Left forelimb (tissue), 1 donor: ENCODE data around the gene RMND5B.
A peak's percentile ranks its signal among the peaks of the same experiment; 100 is the strongest.
"Not testable (repeated sequence)": the region's sequence is repeated elsewhere in the genome, so short reads cannot be mapped to it uniquely, and the experiment has no call there.

ENCODE experiments used
- DNase-seq: peaks from one replicate; pipeline ENCODE4 v3.0.0-alpha.2; 2018; ENCODE audit warnings: low spot score

RMND5B gene

DNA sequence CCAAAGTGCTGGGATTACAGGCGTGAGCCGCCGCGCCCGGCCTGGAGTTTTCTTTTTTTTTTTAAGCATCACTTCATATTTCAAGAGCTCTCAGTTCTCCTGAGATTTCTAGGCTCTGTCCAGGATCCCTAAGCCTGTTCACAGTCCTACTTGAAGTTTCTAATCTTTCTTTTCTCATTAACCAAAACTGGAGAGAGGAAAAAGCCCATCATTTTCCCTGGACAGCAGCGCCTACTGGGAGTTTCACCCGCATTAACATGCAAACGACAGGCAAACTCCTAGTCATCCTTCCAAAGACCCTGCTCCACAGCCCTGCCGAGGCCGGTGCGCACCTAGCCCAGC, 609 bp upstream of the RMND5B start:
- not testable (repeated sequence) for DNase-seq

DNA sequence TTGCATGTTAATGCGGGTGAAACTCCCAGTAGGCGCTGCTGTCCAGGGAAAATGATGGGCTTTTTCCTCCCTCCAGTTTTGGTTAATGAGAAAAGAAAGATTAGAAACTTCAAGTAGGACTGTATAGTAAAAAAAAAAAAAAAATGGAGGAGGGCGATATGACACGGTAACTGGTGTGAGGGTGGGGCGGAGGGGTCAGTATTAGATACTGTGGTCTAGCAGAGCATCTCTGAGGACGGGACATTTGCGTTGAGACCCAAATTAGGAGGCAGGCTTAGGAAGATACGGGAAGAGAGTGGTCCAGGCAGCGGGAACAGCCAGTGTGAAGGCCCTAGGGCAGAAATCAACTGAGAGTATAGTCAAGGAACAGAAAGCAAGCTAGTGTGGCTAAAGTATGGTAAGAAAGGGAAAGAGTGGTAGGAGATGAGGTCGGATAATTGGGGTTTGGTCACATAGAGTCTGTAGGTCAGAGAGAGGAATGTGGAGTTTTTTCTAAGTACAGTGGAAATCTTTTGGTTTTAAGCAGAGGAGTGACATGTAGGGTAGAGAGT, 707 bp downstream of the RMND5B start:
- DNase-seq, result no peak

DNA sequence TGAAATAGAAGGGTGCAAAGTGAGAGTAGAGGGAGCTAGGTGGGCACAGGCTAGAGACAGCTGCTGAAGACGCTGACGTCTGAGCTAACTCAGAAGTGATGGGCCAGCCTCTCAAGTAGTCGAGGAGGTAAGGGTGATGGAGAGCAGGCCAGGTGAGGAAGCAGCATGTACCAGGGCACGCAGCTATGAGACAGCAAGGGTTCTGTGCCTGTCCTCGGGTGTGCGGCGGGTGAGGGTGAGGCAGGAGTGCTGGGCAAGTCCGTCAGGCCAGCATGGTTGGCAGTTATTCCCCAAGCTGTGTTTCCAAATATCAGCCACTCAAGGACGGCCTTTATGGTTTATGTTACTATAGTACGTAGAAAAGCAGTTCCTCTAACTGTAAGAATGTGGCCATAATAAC, 6.2 kb downstream of the RMND5B start:
- DNase-seq, result no peak

DNA sequence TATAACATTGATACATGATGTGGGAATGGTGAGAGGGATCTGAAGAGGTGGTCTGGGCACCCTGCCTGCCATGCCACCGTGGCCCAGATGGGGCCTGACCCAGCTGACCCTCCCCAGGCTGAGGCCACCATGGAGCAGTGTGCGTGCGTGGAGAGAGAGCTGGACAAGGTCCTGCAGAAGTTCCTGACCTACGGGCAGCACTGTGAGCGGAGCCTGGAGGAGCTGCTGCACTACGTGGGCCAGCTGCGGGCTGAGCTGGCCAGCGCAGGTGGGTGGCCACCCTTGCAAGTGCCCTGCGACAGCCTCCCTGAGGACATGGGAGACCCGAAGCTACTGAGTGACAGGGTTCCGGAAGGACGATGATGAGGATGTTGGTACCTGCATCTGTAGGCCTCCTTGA, 7.2 kb downstream of the RMND5B start:
- DNase-seq, result no peak

DNA sequence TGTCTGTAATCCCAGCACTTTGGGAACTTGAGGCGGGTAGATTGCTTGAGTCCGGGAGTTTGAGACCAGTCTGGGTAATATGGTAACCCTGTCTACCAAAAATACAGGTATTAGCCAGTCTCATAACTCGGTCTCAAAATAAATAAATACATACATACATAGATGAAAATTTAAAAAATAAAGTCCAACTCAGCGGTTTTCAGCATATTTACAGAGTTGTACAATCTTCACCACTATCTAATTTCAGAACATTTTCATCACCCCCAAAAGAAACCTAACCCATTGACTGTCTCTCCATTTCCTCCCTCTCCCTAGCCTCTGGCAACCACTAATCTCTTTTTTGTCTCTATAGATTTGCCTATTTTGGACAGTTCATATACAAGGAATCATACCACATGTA, 10.7 kb downstream of the RMND5B start:
- DNase-seq, result no peak

DNA sequence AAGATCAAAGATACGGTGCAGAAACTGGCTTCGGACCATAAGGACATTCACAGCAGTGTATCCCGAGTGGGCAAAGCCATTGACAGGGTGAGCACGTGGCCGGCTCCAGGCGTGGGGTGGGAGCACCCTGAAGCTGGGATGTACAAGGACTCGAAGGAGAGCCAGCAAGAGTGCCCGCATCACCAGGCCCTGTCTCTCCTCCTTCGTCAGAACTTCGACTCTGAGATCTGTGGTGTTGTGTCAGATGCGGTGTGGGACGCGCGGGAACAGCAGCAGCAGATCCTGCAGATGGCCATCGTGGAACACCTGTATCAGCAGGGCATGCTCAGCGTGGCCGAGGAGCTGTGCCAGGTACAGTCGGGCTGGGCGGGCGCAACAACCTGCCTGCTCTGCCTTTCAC, 11.8 kb downstream of the RMND5B start:
- no peak for DNase-seq

DNA sequence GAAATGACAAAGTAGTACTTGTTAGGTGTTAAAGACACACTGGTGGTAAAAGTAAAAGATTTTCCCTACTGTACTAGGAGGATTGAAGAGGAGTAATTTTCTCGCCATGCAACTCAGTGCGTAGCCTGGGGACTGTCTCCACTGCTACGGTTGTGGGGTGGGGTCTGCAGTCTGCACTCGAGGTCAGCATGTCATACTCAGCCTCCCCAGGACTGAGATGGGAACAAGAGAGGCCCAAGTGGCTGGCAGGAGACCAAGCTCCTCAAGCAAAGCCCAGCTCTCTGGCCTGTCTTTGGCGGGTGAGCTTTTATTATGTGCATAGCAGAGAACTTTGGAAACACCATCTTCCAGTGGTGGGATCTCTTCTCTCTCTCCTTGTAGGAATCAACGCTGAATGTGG, 12.4 kb downstream of the RMND5B start:
- DNase-seq, result no peak

DNA sequence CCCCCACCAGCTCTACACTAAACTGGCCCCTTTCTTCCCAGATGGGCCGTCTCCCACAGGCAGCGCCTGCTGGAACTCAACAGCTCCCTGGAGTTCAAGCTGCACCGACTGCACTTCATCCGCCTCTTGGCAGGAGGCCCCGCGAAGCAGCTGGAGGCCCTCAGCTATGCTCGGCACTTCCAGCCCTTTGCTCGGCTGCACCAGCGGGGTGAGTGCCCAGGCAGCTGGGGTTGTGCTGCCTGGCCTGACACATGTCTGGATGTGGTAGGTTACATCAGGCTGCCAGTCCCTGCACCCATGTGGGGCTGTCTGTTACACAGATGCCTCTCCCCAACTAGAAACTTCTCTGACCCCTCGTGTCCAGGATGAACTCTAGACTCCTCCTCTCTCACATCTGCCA, 13.1 kb downstream of the RMND5B start:
- DNase-seq, result peak; percentile 82

DNA sequence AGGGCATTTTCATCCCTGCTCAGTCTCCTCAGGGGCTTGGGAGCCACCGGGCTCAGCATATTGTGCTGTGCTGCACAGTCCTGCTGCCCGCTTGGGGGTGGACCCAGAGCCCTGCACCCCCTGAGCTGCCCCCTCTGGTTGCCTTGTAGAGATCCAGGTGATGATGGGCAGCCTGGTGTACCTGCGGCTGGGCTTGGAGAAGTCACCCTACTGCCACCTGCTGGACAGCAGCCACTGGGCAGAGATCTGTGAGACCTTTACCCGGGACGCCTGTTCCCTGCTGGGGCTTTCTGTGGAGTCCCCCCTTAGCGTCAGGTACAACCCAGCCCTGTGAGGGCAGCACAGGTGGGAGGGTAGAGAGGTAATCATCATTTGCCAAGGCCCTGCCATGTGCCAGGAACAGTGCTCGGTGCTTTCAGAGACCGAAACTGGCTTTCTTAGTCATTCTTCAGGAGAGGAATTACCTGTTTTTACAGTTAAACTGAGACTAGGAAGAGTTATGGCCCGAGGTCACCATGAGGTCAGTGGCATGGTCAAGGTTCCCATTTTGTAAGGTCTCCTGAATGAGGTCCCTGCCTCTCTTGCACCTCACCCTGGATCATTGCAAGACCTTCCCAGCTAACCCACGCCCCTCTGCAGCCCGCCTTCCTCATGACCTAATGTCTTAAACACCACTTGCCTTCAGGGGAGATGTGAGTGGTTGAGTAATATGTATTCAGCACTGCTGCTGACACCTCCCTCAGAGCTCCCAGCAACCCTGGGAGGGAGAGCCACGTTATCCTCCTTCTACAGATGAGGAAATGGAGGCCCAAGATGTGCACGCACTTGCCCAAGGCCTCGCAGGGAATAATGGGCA, 15.4 kb downstream of the RMND5B start:
- DNase-seq, result no peak

DNA sequence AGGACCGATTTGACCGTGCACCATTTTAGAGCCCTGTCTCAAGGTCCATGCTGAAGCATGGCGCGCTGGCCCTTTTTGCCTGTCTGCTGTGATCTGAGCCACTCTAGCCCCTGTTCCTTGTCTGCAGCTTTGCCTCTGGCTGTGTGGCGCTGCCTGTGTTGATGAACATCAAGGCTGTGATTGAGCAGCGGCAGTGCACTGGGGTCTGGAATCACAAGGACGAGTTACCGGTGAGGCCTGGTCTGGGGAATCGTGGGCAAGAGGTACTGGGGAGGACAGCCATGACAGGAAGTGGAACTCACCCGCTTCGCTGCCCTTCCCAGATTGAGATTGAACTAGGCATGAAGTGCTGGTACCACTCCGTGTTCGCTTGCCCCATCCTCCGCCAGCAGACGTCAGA, 16.6 kb downstream of the RMND5B start:
- no peak for DNase-seq

DNA sequence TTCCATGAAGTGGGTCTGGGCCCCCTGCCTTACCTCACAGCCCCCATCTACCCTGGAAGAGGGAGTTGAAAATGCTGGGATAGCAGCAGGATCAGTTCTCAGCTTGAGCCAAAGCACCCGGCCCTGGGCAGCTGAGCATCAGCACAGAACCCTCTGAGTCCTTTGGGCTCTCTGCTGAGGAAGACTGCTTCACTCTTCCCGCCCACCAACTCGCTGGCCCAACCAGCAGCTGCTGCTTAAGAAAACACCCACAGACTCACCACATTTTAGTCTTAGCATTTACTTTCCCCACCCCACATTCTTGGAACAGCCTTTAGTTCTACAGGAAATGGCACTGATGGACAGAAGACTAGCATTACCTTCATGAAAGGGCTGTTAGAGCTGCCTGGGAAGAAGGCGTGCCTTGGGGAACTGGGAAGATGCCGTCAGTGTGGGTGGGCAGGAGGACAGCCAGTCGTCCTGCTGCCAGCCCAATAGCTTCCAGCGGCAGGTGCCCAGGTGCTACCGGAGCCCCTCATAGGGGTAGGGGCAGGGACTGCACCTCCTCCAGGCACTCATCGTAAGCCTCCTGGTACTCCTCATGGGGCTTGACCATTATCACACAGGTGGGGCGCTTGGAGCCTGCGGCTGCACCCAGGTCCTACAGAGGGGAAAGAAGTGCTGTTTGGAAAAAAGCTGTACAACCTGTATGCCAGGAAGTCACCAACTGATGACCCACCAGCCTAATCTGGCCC, 18.6 kb downstream of the RMND5B start:
- DNase-seq, result no peak

DNA sequence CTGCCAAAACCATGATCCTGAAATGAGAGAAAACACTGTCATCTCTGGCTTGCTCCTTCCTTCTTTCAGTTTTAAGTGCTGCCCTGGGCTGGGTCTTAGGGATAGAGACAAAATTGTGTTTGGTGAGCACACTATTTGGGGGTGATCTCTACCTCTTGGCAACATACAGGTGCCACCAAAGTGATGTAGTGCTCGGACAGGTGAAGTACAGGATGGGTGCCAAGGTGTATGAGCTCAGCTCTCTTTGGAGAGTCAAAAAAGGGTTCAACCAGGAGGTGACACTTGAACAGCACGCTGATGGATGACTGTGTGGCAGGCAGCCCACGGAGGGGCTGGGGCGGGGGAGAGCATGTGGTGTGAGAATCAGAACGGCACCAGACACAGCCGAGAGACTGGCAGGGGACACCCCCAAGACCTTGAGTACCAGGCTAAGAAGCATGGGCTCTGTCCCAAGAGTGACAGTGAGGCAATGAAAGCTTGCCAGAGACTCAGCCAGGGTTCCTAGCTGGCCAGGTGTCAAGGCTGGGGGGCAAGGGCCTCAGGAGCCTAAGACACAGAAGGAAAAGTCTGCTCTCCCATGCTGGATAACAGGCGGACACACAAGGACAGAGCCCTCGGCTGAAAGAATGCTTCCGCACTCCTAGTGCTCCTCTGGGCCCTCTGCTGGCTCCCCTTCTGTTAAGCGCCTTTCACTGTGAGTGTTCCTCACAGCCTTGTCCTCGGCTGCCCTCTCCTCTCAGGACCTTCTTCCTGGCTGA, 20.3 kb downstream of the RMND5B start:
- DNase-seq, result no peak

DNA sequence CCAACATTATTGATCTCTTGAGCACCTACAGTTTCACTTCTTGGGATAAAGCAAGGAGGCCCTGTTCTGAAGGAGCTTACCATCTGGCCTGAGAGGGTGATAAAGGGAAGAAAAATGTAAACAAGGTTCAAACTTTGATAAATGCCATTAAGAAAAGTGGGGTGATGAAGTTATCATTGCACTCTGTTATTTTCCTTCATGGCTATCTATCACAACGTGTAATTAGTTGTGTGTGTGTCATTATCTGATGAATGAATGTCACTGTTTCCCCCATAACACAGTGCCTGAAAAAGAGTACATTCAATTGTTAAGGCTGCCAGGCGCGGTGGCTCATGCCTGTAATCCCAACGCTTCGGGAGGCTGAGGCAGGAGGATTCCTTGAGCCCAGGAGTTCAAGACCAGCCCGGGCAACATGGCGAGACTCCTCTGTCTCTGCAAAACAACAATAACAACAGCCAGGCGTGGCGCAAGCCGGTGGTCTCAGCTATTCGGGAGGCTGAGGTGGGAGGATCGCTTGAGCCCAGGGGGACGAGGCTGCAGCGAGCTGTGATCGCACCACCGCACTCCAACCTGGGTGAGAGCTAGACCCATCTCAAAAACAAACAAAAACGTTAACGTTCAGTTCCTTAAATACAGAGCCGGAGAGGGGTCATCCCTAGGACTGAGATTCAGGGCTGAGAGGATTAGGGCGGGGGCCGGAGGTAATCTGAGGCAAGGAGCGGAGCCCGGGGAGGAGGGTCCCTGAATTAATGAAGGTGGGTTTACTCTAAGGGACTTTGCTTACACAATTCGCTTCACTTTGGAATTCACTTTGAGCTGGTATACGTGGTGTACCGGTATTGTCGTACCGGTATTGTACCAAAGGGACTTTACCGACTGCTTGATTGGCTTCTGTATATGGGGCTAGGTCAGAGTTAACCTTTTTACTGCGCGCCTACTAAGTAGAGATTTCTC, 22.0 kb downstream of the RMND5B start:
- no peak for DNase-seq

DNA sequence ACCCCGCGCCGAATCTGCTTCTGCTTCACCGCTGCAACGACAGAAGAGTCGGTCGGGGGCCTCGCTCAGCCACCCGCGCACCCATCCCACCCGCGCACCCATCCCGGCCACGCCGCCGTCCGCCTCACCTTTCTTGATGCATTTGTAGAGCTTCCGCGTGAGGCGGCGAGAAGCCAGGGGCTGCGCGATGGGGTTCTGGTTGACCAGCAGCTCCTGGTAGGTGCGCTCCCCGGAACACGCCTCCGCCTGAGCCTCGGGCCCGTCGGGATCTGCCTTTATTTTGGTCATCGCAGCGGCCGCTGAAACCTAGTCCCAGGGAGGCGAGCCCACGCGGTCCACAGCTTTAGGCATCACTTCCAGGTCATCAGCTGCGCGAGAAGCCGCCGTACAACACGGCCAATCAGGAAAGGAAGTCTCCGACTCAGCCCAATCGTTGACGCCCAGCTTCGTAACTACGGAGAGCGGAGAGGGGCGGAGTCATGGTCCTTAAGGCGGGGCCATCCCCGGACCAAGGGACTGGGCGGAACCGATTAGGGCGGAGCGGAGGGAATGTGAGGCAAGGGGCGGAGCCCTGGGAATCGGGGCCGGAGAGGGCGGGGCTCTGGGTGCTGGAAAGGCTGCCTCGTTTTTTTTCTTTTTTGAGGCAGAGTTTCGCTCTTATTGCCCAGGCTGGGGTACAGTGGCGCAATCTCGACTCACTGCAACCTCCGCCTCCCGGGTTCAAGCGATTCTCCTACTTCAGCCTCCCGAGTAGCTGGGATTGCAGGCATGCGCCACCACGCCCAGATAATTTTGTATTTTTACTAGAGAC, 22.9 kb downstream of the RMND5B start, which contains the start of gene NHP2:
Gene NHP2, minus strand, starts transcription at position 356 of the 811 bp plus-strand sequence. Its CDS starts 68 bp downstream, at position 288.
- peak; percentile 98 for DNase-seq

DNA sequence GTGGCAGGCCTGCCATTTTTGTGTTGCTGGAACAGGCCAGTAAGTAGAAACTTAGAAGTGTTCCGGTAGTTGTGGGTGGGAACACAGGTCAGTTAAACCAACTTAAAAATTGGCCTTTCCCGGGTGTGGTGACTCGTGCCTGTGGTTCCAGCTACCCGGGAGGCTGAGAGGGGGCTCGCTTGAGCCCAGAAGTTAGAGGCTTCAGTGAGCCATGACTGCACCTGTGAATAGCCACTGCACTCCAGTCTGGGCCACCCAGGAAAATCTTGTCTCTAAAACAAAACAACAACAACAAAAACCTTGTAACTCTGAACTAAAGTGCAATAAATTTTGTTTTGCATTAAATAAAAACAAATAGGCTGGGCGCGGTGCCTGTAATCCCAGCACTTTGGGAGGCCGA, 24.3 kb downstream of the RMND5B start:
- DNase-seq, result no peak

DNA sequence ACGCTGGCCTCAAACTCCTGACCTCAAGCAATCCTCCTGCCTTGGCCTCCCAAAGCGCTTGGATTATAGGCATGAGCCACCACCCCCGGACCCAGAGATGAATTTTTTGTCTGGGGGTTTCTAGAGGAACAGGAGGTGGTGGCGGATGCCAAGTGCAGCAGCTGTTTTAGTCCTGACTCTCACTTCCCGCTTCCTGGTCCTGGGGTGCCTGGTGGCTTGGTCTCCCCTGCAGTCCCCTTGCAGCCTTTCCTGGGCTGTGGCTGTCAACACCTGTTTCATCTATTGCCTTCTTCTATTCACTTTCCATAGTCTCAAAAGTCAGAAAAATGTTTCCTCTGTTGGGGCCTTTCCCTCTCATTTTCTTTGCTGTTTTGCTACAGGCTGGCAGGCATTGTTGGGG, 29.4 kb downstream of the RMND5B start:
- DNase-seq, result no peak

DNA sequence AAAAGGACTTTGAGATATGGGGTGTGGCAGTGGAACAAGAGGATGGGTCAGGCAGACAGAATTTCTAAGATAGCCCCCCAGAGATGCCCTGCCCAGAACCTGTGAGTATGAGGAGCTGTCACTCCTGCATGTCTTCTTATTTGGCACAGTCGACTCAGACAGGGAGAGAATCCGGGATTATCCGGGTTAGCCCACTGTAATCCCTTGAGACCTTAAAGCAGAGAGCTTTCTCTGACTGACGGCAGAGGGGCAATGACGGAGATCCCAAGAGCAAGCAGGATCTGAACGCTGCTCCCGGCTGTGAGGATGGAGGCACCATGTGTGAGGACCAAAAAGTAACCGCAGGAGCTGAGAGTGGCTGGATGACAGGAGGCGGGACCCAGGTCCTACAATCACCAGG, 31.7 kb downstream of the RMND5B start:
- DNase-seq, result no peak

DNA sequence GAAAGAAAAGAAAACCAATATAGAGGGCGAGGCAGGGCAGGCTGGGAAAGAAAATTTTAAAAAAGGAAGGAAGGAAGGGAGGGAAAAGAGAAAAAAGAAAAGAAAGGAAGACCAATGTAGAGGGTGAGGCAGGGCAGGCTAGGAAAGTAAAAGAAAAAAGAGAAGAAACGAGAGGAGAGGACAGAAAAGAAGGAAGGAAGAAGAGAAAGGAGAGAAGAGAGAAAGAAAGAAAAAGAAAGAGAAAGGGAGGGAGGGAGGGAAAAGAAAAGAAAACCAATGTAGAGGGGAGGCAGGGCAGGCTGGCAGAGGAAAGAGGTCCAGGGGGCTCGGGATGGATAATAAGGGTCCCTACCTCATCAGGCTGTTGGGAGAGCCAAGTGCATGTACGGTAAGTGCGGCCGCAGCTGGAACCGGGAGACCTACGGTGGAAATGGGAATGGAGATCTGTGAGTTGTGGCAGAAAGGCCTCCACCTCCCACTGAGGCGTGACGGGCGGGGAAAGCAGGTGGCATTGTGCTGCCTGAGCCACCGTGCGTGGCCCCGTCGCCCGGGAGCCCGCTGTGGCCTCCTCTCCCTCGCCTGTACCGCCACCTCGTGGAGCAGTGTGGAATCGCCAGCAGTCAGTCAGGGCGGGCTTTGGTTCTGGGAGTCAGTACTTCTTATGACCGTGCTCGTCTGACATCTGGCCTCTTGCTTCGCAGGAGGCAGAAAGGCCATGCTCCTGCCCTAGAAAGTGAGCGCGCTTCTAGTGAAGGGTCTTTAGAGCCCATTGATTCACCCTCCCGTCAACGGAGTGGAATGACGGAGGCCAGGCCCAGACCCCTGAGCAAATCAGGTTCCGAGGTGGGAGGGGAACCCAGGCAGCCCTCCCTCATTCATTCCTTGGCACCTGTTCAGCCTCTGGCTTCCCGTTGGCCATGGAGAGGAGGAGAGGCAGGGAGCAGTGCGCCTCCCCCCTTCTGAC, 33.2 kb downstream of the RMND5B start:
- peak; percentile 90 for DNase-seq

DNA sequence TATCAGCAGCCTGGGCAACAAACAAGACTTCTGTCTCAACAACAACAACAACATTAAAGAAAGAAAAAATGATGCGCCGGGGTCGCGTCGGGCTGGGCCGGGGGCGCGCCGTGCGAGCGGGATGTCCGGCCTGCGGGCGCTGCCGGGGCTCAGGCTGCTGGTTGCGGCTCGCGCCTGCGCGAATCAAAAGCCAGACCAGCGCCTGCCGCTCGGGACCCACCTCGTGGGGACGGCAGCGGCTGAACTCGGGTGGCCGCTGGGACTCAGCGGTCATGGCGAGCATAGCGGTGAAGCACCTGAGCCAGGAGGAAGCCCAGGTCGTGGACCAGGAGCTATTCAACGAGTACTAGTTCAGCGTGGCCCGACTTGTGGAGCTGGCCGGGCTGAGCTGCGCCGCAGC, 34.8 kb downstream of the RMND5B start:
- DNase-seq, result no peak
